Activated CD4-positive, alpha-beta T cell treated with anti-CD3 and anti-CD28 coated beads, Interleukin-2, amount 10 ng/mL, durations not matched to agents 24 days and 14 days (primary cell): ENCODE measurements around the gene CCL13. TPM values are rescaled to one million over a fixed set of nuclear protein-coding genes. Genes with fewer than 3 reads are reported as not detected.

Source experiments
- DNase-seq: peaks from one replicate; pipeline ENCODE4 v3.0.0; 2022
- H3K27ac Mint-ChIP-seq: one replicate; pipeline ENCODE4 v1.8.0; 2022; ENCODE audit warnings: mild to moderate bottlenecking, mixed read lengths
- H3K27me3 Mint-ChIP-seq: one replicate; pipeline ENCODE4 v1.8.0; 2022; ENCODE audit warnings: mixed read lengths
- H3K36me3 Mint-ChIP-seq: one replicate; pipeline ENCODE4 v1.8.0; 2022; ENCODE audit warnings: low read depth, mild to moderate bottlenecking, mixed read lengths
- H3K4me1 Mint-ChIP-seq: one replicate; pipeline ENCODE4 v1.8.0; 2021; ENCODE audit warnings: mixed read lengths
- H3K4me3 Mint-ChIP-seq: one replicate; pipeline ENCODE4 v1.8.0; 2022; ENCODE audit warnings: mild to moderate bottlenecking, moderate library complexity, mixed read lengths
- H3K9me3 Mint-ChIP-seq: one replicate; pipeline ENCODE4 v1.8.0; 2021; ENCODE audit warnings: mixed read lengths
- intact Hi-C: fragments of 100-400 bp; cut with micrococcal nuclease; formaldehyde crosslinking; loops from one replicate; pipeline ENCODE4 v1.15.1; 2023
- total RNA-seq: library from RNA; stranded (reverse); gene quantifications from 2 replicates; pipeline ENCODE4 v1.2.3, GENCODE V29; 2022

The CCL13 gene
- total RNA-seq, 1 donor from 2014 or later, result not detected

- intact Hi-C loops, result loop anchor here (5.0 to 10.0 kb wide), 3 partner anchors 180 to 702 kb away; no protein-coding TSS in a partner anchor
- Mint-ChIP-seq H3K9me3 (no peaks in the 10 kb centered on the region), H3K27ac (peak overlapping the region; percentile 77), H3K4me3 (peak overlapping the region; percentile 33), H3K4me1 (peaks cover 83% of the 10 kb centered on the region), H3K36me3 (no peaks in the 10 kb centered on the region), H3K27me3 (peaks cover 8% of the 10 kb centered on the region)
- DNase-seq, result peak; percentile 72
These were observed 26.4 kb downstream of the CCL13 start for GRCh38 chr17:34382621-34383124.

- Mint-ChIP-seq H3K4me1 (peaks cover 83% of the 10 kb centered on the region), H3K9me3 (no peaks in the 10 kb centered on the region), H3K36me3 (no peaks in the 10 kb centered on the region), H3K4me3 (peak overlapping the region; percentile 33), H3K27ac (peak overlapping the region; percentile 77), H3K27me3 (peaks cover 8% of the 10 kb centered on the region)
- DNase-seq, result no peak
- intact Hi-C loops, result loop anchor here (5.0 to 10.0 kb wide), 3 partner anchors 181 to 702 kb away; no protein-coding TSS in a partner anchor
These were observed 26.9 kb downstream of the CCL13 start for GRCh38 chr17:34383216-34383615.

GRCh38 chr17:34384271-34384670 is 28.0 kb downstream of the CCL13 start:
- Mint-ChIP-seq H3K27me3 (peaks cover 8% of the 10 kb centered on the region), H3K36me3 (no peaks in the 10 kb centered on the region), H3K4me1 (peaks cover 78% of the 10 kb centered on the region), H3K27ac (no peak overlapping the region), H3K9me3 (no peaks in the 10 kb centered on the region), H3K4me3 (no peak overlapping the region)
- intact Hi-C loops, result loop anchor here (5.0 to 10.0 kb wide), 3 partner anchors 182 to 701 kb away; no protein-coding TSS in a partner anchor
- no peak for DNase-seq

DNA sequence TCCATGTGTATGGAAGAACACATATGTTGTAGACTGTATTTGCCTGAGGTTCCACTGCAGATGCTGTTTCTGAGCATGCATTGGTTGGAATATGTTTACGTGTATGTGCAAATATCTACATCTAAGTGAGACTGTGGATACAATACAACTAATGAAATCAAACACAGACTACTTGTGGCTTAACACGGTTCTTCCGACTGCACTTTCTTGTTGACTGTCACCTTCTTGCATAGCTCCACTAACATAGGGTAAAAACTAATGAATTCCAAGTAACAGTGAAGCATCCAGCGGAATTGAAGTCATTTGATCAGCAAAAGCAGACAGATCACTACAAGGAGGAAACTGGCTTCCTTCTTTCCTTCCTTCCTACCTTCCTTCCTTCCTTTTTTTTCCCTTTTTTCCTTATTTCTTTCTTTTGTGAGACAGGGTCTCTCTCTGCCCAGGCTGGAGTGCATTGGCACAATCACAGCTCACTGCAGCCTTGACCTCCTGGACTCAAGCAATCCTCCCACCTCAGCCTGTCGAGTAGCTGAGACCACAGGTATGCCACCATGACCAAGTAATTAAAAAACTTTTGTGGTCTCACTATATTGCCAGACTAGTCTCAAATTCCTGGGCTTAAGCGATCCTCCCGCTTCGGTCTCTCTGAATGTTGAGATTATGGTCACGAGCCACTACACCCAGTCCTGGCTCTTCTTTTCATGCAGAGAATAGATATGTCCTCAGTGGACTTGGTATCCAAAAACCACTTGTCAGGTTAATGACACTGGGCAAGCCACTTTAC is 28.7 kb downstream of the CCL13 start:
- Mint-ChIP-seq H3K36me3 (no peaks in the 10 kb centered on the region), H3K4me1 (peaks cover 78% of the 10 kb centered on the region), H3K4me3 (no peak overlapping the region), H3K9me3 (no peaks in the 10 kb centered on the region), H3K27me3 (peaks cover 8% of the 10 kb centered on the region), H3K27ac (peak overlapping the region; percentile 65)
- no peak for DNase-seq
- intact Hi-C loops, result loop anchor here (5.0 to 10.0 kb wide), 3 partner anchors 183 to 700 kb away; no protein-coding TSS in a partner anchor

- intact Hi-C loops, result loop anchor here (10.0 kb wide), 2 partner anchors 422 to 698 kb away; no protein-coding TSS in a partner anchor
- Mint-ChIP-seq H3K36me3 (no peaks in the 10 kb centered on the region), H3K4me3 (peak overlapping the region; percentile 6), H3K4me1 (peaks cover 75% of the 10 kb centered on the region), H3K27ac (peak overlapping the region; percentile 84), H3K27me3 (peaks cover 13% of the 10 kb centered on the region), H3K9me3 (no peaks in the 10 kb centered on the region)
- DNase-seq, result no peak
These were observed 30.0 kb downstream of the CCL13 start for GRCh38 chr17:34386343-34386696.

DNA sequence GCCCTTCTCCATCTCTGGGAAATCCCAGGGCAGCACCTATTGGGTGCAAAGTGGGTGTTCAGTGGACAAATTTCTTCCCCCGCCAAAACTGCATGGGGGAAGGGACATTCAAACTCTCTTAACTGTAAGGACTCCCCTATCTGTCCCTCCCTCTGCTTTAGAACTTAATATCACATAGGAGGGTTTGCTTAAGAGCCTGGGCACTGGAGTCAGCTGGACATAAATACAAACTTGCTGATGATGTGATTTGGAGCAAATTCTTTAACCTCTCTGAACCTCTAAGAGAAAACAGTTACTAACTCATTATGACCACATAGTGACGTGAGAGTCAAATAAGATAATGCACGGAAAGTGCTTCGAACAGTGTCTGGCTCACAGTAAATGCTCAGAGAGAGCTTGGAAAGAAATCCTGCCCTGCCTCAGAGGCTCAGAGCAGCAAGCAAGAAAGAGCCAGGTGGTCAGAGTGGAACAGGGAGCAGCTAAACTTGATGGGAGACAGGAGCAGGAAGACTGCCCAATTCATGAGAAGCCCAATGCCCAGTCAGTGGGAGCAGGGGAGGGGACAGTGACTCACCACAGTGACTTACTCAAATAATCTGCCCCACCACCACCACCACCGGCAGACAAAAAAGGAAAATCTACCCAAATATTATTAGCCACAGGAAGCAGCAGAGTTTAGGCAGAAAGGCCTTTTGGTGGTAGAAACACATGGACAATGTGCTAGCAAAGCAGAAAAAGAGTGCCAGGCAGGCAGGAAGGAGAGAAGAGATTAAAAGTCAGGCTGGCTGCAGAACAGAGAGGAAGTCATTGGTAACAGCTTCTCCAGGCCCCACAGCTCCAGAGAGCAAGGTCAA is 30.6 kb downstream of the CCL13 start:
- peaks cover 14% of the 10 kb centered on the region for H3K27me3 Mint-ChIP-seq
- H3K27ac Mint-ChIP-seq, result peak overlapping the region; percentile 84
- no peak for DNase-seq
- intact Hi-C loops, result loop anchor here (10.0 kb wide), 2 partner anchors 422 to 698 kb away; no protein-coding TSS in a partner anchor
- H3K4me1 Mint-ChIP-seq, result peaks cover 72% of the 10 kb centered on the region
- peak overlapping the region; percentile 17 for H3K4me3 Mint-ChIP-seq
- no peaks in the 10 kb centered on the region for H3K9me3 Mint-ChIP-seq
- H3K36me3 Mint-ChIP-seq, result no peaks in the 10 kb centered on the region

DNA sequence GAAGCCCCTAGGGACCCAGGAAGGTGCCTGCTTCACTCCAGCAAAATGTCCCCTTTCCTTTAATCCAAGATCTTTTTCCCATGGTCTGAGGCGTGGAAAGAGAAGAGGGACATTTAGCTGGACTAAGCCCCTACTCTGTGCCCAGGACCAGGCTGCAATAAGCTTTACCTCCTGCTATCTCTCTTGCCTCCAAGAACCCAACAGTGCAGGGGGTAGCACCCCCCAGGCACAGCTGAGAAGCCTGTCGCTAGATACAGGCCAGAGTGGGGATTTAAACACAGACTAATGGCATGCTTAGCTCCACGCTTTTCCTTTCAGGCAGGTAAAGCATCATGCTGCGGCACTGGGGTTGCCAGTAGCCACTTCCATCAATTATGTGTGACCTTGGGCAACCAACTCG is 31.3 kb downstream of the CCL13 start:
- intact Hi-C loops, result loop anchor here (10.0 kb wide), 2 partner anchors 423 to 697 kb away; no protein-coding TSS in a partner anchor
- H3K36me3 Mint-ChIP-seq, result no peaks in the 10 kb centered on the region
- H3K9me3 Mint-ChIP-seq, result no peaks in the 10 kb centered on the region
- no peak overlapping the region for H3K4me3 Mint-ChIP-seq
- H3K27me3 Mint-ChIP-seq, result peaks cover 19% of the 10 kb centered on the region
- H3K4me1 Mint-ChIP-seq, result peaks cover 66% of the 10 kb centered on the region
- no peak for DNase-seq
- H3K27ac Mint-ChIP-seq, result peak overlapping the region; percentile 8

DNA sequence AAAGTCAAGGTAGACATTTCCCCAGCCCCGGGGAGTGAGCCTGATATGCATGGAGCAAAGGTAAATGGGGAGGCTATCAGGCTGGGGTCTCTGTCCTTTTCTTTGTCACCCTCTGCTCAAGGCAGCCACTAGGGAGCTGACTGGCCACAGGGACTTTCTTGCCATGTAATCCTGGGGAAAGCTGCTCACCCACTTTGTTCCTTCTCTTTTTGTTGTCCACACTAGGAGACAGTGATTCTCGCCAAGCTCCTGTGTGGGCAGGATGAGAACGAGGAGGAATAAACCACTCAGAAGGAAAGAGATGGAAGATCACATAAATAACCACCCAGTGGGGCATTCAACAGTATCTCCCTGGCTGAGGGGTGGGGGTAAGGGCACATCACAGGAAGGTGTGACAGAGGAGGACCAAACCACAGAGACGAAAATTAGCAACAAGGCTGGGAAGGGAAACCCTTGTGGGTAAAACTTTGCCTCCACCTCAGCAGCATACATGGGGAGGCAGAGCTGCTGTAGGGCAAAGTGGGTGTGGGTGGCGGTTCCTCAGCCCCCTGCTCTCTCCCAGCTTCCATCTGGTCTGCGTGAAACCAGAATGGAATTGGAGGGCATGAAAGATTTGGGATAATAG is 33.0 kb downstream of the CCL13 start:
- DNase-seq, result peak; percentile 75
- Mint-ChIP-seq H3K36me3 (no peaks in the 10 kb centered on the region), H3K27ac (peak overlapping the region; percentile 48), H3K27me3 (peaks cover 21% of the 10 kb centered on the region), H3K4me3 (peak overlapping the region; percentile 59), H3K9me3 (no peaks in the 10 kb centered on the region), H3K4me1 (peaks cover 55% of the 10 kb centered on the region)
- intact Hi-C loops, result loop anchor here (1.0 to 10.0 kb wide), 3 partner anchors 9 to 696 kb away; no protein-coding TSS in a partner anchor

- Mint-ChIP-seq H3K9me3 (no peaks in the 10 kb centered on the region), H3K4me1 (peaks cover 44% of the 10 kb centered on the region), H3K36me3 (no peaks in the 10 kb centered on the region), H3K27me3 (peaks cover 26% of the 10 kb centered on the region), H3K27ac (no peak overlapping the region), H3K4me3 (no peak overlapping the region)
- no peak for DNase-seq
- intact Hi-C loops, result no loop called here
These were observed 34.4 kb downstream of the CCL13 start for GRCh38 chr17:34390649-34391048.

GRCh38 chr17:34391241-34391640 is 35.0 kb downstream of the CCL13 start:
- DNase-seq, result no peak
- intact Hi-C loops, result no loop called here
- no peak overlapping the region for H3K27ac Mint-ChIP-seq
- no peaks in the 10 kb centered on the region for H3K9me3 Mint-ChIP-seq
- H3K27me3 Mint-ChIP-seq, result peaks cover 29% of the 10 kb centered on the region
- peaks cover 38% of the 10 kb centered on the region for H3K4me1 Mint-ChIP-seq
- H3K4me3 Mint-ChIP-seq, result no peak overlapping the region
- H3K36me3 Mint-ChIP-seq, result no peaks in the 10 kb centered on the region

GRCh38 chr17:34393401-34393800 is 37.1 kb downstream of the CCL13 start:
- Mint-ChIP-seq H3K36me3 (no peaks in the 10 kb centered on the region), H3K27ac (no peak overlapping the region), H3K9me3 (no peaks in the 10 kb centered on the region), H3K4me1 (peaks cover 32% of the 10 kb centered on the region), H3K4me3 (no peak overlapping the region), H3K27me3 (peaks cover 42% of the 10 kb centered on the region)
- intact Hi-C loops, result no loop called here
- DNase-seq, result no peak

DNA sequence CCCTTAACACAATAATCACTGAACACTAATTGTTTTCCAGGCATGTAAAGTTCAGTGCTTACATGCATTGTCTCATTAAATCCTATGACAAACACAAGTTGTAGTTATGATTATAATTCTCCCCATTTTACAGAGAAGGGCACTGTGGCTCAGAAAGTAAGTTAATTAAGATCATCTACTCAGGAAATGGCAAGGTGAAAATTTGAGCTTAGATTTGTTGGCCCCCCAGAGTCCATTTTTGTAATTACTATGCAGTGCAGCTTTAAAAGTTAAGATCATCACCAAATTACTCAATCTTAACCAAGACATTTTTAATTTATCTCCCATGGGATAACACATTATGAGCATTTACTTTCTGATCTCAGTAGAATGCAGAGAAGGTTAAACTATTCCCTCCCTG is 41.0 kb downstream of the CCL13 start:
- H3K4me3 Mint-ChIP-seq, result no peak overlapping the region
- intact Hi-C loops, result no loop called here
- no peaks in the 10 kb centered on the region for H3K9me3 Mint-ChIP-seq
- peaks cover 29% of the 10 kb centered on the region for H3K4me1 Mint-ChIP-seq
- H3K27ac Mint-ChIP-seq, result no peak overlapping the region
- peaks cover 38% of the 10 kb centered on the region for H3K27me3 Mint-ChIP-seq
- no peak for DNase-seq
- H3K36me3 Mint-ChIP-seq, result no peaks in the 10 kb centered on the region

GRCh38 chr17:34398990-34399389 is 42.7 kb downstream of the CCL13 start:
- Mint-ChIP-seq H3K27ac (no peak overlapping the region), H3K4me3 (no peak overlapping the region), H3K27me3 (peaks cover 34% of the 10 kb centered on the region), H3K9me3 (no peaks in the 10 kb centered on the region), H3K36me3 (no peaks in the 10 kb centered on the region), H3K4me1 (peaks cover 29% of the 10 kb centered on the region)
- intact Hi-C loops, result no loop called here
- DNase-seq, result no peak
